Measurements from ENCODE around the gene ACVRL1.

ACVRL1 gene

DNA sequence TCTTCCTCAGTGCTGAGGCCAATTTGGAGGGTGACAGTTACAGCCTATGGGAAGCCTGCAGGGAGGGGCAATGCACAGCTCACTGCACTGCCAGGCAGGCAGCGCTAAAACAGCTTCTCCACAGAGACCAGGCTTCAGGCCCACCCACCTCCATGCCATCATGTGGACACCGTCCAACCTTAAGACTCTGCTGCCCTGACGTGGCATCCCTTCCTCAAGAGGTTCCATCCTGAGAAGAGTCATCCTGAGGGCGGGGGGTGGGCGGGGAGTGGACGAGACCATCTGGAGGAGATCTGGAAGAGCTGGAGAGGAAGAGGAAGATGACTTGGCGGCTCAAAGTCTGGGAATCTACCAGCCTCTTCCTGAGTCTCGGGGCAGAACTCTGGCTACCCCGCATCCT, 8.4 kb upstream of the ACVRL1 start:
- DNase-seq (ENCODE audit: low read depth), result no peak

DNA sequence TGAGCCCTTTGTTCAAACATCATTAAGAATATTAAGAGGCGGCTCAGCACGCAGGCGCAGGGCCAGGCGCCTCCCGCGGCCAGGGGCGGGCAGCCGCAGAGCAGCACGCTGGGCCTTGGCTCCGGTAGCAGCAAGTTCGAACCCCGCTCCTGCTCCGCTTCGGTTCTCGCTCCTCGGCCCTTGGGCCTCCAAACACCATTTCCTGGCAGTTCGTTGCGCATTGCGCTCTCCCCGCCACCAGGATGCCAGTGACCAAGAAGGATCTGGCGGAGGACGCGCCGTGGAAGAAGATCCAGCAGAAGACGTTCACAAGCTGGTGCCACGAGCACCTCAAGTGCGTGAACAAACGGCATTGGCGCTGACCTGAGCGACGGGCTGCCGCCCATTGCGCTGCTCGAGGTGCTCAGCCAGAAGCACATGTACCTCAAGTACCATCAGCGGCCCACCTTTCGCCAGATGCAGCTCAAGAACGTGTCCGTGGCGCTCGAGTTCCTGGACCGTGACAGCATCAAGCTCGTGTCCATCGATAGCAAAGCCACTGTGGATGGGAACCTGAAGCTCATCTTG, 6.9 kb upstream of the ACVRL1 start:
- no peak for DNase-seq (ENCODE audit: low read depth)

DNA sequence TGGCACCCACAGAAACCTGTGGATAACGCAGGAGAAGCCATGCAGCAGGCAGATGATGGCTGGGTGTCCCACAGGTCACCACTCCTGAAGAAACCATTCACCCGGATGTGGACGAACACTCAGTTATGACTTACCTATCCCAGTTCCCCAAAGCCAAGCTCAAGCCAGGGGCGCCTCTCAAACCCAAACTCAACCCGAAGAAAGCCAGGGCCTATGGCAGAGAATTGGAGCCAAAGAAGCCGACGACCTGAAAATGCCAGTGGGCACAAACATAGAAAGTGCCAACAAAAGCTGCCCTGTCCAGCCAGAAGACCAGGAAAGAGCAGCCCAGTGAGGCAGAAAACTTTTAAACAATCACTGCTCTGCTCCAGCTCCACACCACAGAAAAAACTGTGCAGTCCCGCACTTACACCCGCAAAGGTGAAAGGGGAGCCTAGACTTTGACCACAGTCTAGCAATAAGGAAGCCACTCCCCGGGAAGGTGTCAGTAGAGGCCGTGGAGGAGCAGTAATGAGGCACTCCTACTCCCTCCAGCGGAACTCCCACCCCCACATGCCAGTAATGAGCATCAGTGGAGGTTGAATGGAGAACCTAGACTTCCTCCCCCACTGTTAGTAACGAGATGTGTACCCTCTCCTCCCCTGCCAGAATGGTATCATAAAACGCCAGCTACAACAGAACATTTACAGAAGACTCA, 6.0 kb upstream of the ACVRL1 start:
- no peak for DNase-seq (ENCODE audit: low read depth)

- no peak for DNase-seq (ENCODE audit: low read depth)
Measured at GRCh38 chr12:51901881-51902280, 5.4 kb upstream of the ACVRL1 start.

DNA sequence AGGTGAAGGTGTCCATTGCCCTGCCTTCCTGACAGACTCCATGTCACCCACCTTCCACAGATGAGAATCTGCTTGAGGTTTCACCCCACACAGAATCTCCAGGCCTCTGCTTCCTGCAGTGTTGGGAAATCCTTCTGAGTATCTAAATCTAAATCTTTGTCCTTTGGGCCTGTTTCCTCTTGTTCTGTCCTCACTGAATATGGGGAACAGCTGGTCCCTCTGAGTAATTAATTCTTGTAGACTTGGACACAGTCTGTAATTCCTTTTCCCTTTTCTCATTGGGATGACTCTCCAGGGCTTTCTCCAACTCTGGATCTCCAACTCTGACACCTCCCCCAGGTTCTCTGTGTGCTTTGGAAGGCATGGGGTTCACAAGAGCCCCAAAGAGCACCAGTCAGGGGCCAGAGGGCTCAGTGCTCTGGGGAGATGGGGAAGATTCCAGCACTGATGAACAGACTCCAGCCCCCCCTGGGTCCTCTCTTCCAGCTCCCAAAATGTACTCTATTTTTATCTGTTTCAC, 2.3 kb upstream of the ACVRL1 start:
- no peak for DNase-seq (ENCODE audit: low read depth)

DNA sequence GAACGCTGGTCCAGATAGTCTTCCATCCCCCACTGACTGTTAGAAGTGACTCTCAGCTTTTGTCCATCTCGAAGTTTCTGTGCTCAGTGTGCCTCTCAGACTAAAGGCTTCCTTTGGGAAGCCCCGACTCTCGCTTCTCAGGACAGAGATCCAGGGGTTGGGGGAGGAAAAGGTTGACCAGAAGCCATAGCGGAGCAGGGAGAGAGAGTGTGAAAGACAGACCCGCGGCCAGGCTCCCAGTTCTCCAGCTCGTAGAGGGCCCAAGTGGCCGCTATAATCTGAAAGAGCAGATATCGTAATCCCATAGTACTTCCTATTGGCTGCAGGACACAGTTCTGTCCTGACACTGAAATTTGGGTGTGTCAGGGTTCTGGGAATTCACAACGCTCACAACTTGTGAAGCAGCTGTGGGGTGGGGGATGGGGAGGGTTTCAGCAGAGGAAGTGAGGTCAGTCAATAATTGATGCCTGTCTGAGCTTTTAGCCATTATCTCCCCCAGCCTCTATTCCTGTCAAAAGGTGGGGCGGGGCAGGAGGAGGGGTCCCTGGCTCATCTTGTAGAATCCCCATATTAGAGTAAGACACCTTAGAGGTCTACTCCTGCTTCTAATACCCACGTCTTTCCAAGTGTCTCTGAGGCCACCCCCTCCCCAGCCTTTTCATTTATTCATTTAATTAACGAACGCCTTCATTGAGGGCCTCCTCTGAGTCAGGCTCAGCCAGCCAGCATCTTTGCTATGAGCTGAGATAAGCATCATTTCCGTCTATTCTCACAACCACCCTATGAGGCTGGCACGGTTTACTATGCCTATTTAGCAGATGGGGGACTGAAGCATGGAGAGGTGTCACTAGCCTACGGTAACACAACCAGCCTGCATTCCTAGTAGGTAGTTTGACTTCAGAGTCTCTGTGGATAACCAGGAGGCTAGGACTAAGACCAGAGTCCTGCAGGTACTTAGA, 1.6 kb upstream of the ACVRL1 start:
- no peak for DNase-seq (ENCODE audit: low read depth)

- no peak for DNase-seq (ENCODE audit: low read depth)
Measured at GRCh38 chr12:51906430-51907082, 748 bp upstream of the ACVRL1 start.

DNA sequence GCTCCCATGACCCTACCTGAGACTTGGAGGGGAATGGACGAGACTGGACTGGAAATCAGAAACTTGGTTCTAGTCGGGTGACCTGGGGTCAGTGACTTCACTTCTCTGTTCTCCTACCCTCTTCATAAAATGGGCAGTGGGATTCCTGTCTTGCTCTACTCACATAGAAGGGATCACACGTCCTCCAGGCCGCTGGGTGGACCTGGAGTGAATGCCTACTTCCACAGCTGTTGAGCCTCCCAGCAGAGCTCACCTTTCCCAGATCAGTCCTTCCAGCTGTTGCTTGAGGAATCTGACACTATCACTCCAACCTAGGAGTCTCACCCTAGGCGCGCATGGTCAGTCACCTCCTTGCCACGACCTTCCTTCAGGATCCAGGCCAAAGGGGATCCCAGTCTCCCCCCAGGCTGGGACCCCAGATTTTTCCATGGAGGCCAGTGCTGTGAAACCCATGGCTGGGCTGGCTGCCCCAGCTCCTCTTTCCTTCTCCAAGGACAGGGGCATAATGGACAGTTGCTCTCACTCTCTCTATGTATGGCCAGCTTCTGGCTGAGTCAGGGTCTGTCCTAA, 637 bp downstream of the ACVRL1 start:
- DNase-seq (ENCODE audit: low read depth), result no peak

GRCh38 chr12:51908876-51909592, 1.7 kb downstream of the ACVRL1 start:
- DNase-seq (ENCODE audit: low read depth), result no peak

DNA sequence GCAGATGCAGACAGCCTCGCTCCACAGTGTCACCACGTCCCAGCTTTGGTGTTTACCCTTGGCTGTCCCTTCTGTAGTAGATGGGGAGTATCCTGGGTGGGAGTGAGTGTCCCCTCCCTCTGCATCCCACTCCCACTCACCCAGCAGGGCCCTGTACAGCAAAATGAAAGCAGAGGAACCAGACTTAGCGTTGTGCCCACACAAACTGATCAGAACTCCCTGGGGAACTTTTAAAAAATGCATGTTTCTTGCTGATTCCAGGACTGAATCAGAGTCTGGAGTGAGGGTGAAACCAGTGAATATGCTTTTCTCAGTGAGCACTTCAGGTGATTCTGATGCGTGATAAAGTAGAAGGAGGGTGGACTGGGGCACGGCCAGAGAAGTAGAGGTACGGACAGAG, 2.9 kb downstream of the ACVRL1 start:
- no peak for DNase-seq (ENCODE audit: low read depth)

- DNase-seq (ENCODE audit: low read depth), result no peak
Measured at GRCh38 chr12:51910691-51911090, 3.4 kb downstream of the ACVRL1 start.

- DNase-seq (ENCODE audit: low read depth), result no peak
Measured at GRCh38 chr12:51911307-51911706, 4.0 kb downstream of the ACVRL1 start.

DNA sequence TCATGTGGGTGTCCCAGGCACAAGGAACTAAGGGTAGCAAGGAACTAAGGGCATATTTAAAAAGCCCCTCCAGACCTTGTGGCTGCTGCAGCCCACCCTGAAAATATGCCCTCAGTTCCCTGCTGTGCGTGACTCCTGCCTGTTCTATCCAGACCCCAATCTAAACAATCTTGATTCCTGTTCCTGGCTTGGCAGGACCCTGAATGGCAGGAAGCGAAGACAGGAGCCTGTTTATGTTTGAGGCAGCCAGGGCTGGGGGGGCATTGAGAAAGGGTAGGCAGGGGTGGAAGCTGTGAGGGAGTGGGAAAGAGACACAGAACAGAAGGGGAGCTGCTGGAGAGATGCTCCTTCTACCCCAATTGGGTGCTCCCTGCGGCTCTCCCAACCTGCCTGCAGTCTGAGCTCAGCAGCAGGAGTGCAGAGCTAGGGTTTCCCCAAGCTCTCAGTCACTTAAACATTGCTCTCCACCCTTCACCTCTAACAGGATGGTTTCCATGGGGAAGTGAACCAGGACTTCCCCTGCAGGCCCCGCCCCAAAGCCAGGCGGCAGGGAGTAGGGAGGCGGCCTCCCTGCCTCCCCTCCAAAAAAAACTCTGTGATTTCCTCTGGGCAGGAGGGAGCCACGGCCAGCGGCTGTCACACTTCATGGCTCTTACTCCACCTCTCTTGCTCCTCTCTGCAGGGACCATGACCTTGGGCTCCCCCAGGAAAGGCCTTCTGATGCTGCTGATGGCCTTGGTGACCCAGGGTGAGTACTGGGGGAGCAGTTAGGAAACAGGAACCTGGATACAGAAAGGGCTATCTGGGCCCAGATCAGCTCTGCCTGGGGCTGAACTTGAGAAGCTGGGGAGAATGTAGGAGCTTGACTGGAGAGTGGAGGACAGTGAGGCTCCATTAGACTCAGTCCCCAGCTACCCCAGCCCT, 4.7 kb downstream of the ACVRL1 start:
- DNase-seq (ENCODE audit: low read depth), result no peak

DNA sequence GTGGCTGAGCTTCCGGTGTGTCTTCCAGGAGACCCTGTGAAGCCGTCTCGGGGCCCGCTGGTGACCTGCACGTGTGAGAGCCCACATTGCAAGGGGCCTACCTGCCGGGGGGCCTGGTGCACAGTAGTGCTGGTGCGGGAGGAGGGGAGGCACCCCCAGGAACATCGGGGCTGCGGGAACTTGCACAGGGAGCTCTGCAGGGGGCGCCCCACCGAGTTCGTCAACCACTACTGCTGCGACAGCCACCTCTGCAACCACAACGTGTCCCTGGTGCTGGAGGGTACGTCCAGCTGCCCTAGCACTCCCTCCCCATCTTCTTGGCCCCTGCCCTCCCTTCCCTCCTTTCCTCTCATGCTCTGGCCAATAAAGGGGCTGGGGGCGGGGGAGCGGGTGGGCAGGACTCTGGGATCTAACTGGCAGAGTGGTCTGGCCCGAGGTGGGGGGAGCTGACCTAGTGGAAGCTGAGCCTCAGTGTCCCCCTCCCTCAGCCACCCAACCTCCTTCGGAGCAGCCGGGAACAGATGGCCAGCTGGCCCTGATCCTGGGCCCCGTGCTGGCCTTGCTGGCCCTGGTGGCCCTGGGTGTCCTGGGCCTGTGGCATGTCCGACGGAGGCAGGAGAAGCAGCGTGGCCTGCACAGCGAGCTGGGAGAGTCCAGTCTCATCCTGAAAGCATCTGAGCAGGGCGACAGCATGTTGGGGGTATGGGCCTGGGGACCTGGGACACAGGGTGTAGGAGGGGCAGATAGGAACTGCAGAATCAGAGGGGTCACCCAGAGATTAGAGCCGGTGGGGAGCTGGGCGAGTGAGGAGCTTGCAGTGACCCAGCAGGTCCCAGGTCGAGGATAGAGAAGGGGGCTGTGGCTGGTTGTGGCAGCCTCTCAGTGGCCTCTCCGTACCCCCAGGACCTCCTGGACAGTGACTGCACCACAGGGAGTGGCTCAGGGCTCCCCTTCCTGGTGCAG, 6.0 kb downstream of the ACVRL1 start:
- no peak for DNase-seq (ENCODE audit: low read depth)

DNA sequence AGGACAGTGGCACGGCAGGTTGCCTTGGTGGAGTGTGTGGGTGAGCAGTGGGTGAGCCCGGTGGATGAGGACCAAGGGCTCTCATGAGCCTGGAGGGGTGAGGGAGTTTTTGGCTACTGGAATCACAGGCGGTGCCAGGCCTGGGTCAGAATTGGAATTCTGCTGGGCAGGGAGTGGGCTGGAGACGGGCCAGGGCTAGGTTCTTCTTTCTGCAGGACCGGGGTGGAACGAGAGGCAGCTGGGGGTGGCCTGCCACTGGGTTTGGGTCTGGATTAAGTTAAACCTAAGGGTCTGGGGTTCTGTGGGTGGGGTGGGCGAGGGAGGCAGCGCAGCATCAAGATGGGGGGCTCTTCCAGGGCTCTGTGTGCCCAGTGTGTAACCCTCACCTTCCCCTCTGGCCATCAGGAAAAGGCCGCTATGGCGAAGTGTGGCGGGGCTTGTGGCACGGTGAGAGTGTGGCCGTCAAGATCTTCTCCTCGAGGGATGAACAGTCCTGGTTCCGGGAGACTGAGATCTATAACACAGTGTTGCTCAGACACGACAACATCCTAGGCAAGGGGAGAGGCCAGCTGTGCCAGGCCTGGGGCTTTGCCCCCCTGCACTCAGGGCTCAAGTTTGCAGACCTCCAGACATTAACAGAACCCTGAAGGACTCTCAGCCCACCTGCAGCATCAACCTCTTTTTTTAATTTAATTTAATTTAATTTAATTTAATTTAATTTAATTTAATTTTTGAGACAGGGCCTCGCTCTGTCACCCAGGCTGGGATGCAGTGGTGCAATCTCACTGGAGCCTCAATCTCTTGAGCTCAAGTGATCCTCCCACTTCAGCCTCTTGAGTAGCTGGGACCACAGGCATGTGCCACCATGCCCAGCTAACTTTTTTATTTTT, 7.0 kb downstream of the ACVRL1 start:
- no peak for DNase-seq (ENCODE audit: low read depth)

GRCh38 chr12:51915003-51915625, 7.8 kb downstream of the ACVRL1 start:
- no peak for DNase-seq (ENCODE audit: low read depth)

DNA sequence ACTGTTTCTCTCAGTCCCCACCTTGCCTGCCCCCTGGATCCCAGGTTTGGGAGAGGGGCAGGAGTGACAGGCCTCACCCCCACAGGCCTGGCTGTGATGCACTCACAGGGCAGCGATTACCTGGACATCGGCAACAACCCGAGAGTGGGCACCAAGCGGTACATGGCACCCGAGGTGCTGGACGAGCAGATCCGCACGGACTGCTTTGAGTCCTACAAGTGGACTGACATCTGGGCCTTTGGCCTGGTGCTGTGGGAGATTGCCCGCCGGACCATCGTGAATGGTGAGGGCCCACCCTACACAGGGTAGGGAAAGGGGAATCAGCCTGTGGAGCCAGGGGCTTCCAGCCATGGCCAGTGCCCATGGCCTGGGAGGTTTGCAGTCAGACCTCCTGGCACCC, 8.6 kb downstream of the ACVRL1 start:
- DNase-seq (ENCODE audit: low read depth), result no peak

Measured in activated gamma-delta T cell treated with anti-CD3 and anti-CD28 coated beads, Interleukin-2, amount 50 U/mL, for 16 hours (primary cell).